HG03139 (cell line): ENCODE results near the gene PNKP.
"Not testable (repeated sequence)": the region's sequence is repeated elsewhere in the genome, so short reads cannot be mapped to it uniquely, and the experiment has no call there.

Source experiments
- ATAC-seq: cut with Tn5 transposase; IDR thresholded peaks from one replicate; pipeline ENCODE4 v1.9.1; 2021; ENCODE audit not compliant: unreplicated experiment

Gene PNKP

DNA sequence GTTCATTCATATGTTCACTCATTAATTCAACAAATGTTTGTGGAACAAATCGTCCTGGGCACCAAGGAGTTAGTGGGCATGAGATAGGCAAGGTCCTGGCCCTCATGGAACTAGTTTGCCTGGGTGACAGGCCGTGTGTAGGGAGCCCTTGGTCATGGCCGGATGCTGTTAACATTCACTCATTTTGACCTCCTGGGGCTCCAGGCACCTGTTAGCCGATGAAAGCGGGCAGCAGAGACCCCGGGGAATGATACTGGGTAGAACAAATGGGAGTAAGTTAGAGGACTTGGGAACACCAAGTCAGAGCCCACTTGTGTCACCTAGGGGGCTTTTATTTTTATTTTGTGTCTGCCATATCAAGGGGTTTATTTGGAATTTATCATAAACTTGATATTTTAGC, 42.7 kb downstream of the PNKP start:
- no peak for ATAC-seq

DNA sequence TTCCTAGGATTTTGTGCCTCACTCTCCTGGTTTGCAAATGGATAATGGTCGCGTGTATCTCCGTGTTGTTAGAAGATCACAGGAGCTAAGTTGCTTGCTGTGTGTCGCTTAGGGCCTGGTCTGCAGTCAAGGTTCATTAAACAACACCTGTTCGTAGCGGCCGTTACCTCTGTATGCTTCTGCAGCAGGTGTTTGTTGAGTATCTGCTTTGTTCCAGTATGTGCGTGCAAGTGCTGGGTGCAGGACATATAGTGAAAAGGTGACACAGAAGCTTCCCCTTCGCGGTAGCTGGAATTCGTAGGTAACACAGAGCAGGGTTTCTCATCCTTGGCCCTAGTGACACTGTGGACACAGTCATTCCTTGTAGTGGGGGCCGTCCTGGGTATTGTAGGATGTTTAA, 43.9 kb downstream of the PNKP start:
- no peak for ATAC-seq

DNA sequence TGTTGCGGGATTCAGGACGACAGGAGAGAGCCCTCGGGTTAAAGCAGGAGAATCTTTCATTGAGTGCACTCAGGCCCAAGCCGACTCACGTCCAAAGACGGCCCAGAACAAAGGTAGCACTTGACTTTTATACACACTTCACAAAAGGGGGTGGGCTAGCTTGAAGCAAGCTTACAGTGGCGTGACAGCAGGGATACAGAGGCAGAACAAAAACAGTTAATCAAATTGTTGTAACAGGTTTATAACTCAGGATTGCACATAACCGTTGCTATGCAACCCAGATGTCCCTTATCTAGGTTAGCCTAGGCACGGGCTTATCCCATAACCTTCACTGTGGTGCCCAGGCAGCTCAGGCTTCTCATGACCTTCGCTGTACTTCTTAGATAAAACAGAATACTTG, 47.3 kb downstream of the PNKP start:
- ATAC-seq = no peak

DNA sequence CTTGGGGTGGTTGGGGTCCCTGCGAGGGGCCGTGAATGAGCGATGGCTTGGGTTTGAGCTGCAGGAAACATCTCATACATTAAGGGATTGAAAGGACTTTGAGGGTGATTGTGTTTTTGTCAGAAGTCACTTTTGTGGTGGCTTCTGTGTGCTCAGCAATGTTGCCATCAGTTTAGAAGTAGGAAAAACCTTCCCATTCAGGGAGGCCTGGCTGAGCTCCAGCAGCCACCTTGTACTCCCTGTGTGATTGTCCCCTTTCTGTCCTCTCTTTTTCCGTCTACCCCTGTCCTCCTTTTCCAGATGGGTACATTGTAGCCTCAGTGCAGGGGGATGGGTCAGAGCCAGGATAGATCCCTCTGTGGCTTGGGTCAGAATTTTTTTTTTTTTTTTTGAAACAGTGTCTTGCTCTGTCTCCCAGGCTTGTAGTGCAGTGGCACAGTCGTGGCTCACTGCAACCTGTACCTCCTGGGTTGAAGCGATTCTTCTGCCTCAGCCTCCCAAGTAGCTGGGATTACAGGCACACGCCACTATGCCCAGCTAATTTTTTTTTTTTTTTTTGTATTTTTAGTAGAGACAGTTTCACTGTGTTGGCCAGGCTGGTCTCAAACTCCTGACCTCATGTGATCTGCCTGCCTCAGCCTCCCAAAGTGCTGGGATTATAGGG, 47.8 kb downstream of the PNKP start:
- not testable (repeated sequence) for ATAC-seq

DNA sequence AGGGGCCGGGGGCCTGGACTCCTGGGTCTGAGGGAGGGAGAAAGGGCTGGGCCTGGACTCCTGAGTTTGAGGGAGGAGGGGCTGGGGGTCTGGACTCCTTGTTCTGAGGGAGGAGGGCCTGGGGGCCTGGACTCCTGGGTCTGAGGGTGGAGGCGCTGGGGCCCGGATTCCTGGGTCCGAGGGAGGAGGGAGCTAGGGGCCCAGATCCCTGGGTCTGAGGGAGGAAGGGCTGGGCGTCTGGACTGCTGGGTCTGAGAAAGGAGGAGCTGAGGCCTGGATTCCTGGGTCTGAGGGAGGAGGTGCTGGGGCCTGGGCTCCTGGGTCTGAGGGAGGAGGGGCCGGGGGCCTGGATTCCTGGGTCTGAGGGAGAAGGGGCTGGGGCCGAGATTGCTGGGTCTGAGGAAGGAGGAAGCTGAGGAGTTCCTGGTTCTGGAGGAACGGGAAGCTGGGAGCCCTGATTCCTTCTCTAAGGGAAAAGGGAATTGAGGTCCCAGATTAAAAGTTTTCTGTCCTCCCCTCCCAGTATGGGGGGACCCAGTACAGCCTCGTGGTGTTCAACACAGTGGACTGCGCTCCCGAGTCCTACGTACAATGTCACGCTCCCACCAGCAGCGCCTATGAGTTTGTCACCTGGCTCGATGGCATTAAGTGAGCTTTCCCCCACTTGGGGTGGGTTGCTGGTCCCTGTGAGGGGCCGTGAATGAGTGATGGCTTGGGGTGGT, 48.6 kb downstream of the PNKP start:
- no peak for ATAC-seq

DNA sequence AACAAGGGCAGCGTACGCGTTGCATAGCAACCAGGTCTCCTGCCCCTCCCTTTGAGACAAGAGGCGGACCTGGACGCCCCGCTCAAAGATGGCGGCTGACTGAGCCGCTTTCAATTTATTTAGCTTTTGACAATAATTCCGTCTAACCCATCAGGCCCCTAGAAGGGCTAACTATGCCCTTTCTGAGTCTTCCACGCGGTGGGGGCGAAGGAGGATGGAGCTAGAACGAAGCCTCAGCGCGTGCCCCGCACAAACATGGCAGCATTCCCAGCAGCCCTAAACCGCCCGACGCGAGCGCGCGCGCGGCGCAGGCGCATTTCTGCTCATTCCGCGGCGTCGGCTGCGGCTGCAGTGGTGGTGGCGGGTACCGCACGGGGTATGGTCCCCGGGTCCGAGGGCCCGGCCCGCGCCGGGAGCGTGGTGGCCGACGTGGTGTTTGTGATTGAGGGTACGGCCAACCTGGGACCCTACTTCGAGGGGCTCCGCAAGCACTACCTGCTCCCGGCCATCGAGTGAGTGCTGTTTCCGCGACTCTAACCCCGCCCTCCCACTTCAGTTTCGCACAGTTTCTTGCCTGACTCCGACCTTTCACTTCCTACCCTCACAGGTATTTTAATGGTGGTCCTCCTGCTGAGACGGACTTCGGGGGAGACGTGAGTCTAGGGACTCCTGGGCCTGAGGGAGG, 49.3 kb downstream of the PNKP start, which contains the start of gene MED25:
Gene MED25, plus strand, starts transcription at position 326 of the 685 bp plus-strand sequence. Its CDS starts 53 bp downstream, at position 379.
- ATAC-seq = no peak

DNA sequence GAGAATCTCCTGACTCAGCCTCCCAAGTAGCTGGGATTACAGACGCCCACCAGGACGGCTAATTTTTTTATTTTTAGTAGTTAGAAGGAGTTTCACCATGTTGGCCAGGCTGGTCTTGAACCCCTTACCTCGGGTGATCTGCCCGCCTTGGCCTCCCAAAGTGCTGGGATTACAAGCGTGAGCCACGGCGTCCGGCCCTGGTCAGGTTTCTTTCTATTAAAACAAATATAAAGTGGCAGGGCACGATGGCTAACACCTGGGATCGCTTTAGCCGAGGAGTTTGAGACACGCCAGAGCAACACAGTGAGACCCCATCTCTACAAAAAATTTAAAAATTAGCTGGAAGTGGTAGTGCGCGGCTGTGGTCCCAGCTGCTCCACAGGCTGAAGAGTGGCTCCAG, 50.8 kb downstream of the PNKP start:
- no peak for ATAC-seq

DNA sequence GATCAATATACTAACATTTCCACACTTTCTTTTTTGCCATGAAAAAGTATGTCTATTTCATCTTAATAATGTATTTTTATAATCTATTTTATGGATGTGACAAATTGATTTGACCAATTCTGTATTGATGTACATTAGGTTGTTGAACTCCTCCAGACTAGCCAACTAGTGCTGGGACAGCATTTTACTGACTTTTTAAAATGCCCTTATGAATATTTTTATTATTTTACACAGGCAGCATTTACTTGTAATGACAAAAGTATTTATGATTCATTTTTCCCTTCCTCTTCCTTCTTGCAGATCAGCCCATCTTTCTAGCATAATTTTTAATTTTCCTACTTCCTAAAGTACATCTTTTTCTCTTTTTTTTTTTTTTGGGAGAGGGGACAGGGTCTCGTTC, 53.4 kb downstream of the PNKP start:
- ATAC-seq = no peak

DNA sequence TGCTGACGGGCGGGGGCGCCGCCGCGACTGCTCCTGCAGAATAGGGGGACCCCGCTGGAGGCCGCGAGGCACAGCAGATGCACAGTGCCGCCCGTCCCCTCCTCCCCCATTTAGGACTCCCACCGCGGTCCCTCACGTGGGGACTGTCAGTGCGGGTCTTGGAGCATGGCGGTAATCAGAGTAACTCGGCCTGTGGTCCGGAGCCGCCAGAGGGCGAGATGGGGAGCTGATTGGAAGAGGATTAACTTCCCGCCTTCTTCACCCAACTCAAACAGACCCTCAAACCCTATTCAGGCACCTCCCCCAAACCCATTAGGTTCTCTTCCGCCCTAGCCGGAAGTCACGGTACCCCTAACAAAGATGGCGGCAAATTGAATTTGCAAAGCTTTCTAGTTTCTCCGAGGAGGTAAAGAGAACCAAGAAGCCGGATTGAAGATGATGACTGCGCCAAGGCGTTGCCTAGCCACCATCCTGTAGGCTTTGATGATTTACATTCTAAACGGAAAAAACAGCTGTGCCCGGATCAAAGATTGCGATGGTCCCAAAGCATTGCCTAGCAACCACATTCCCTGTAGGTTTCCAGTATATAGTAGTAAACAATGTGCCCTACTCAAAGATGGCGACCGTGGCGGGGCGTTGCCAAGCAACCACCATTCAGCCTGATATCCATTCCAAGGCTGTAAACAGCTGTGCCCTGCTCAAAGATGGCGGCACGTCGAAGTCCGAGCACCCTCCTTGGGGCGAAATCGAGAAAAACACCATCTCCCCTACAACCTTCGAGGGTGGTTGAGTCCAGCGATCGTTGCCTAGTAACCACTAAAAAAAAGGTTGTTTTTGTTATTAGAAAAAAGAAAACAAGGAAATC, 54.1 kb downstream of the PNKP start, which contains the start of gene FUZ:
Gene FUZ, minus strand, starts transcription at position 296 of the 865 bp plus-strand sequence. Its CDS starts 186 bp downstream, at position 110.
- ATAC-seq = peak; percentile 34

DNA sequence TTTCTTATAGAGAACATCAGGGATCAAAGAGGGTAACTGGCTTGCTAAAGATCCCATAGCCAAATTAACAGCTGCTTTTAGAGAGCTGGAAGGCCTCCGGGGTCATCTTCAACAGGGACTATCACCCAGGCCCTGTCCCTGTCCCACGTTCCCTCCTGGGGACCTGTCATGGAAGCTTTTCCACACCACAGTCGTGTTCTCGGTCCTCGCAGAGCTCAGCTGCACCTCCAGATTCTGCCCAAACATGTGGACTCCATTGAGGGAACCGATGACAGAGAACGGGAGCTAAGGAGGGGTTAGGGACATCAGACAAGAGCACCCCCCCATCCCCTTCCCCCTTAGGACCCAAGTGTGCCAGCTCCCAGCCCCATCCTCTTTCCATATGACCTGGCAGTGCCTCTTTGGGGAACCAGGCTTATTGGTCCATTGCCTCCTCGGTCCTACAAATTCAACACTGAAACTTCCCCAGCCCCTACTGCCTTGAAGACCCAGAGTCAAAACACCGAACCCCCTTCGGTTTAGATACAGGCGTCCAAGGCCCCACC, 54.9 kb downstream of the PNKP start:
- ATAC-seq = no peak

DNA sequence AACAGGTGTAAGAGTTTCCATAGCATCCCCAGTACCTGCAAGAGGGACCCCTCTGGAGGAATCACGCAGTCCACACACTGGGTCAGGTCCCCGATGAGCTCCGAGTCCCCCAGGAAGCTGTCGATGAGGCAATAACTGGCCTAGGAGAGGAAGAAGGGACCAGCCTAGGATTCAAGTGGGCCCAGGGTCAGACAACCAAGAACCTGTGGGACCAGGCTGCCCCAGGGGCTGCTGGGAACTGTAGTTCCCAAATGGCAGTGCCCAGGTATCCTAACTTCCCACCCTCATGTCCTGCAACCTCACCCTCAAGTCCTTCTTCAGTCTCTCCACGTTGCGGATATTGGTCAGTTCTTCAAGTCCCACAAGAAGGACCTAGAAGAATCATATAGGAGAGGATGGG, 56.0 kb downstream of the PNKP start:
- no peak for ATAC-seq
